GOT3 (cell line): Measurements from ENCODE around the gene ZBTB22.
A peak's percentile ranks its signal among the peaks of the same experiment; 100 is the strongest.
"Not testable (repeated sequence)": the region's sequence is repeated elsewhere in the genome, so short reads cannot be mapped to it uniquely, and the experiment has no call there.

Experiments
- DNase-seq: peaks from one replicate; lab custom pipeline; 2025; ENCODE audit warnings: mixed read lengths; lab: John Stamatoyannopoulos, UW

ZBTB22 gene

DNA sequence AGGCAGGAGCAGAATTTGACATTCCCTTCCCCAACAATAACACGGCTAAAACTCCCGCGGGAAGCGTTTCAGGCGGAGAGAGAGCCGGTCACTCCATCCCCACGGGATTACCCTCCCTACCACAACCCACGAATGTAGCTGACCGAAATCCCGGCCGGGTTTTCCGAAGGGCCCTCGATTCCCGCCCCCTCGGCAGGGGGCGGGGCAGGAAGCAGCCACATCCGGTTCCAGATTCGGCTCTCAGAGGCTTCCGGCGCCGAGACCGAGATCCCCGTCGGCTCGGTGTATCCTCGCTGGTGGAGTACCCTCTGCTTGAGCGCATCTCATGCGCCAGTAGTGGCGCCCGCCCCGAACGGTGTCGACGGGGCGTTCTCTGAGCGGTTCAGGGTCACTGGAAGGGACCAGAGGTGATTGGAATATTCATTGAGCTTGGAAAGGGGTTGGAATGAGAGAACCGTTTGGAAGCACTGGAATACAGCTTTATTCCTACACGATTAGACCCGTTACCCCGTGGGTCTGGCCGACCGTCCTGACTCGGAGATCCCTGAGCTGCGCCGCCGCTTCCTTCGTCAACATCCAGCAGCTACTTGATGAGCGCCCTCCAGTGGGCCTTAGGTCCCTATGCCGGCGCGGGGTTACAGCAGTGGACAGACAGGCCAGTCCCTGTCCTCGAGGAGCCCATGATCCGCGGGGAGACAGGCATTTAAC lies 18.2 kb downstream of the ZBTB22 start:
- DNase-seq: peak; percentile 82

GRCh38 chr6:33298773-33299236 lies 18.7 kb downstream of the ZBTB22 start, which contains the start of gene RGL2:
RGL2 (minus strand) TSS chr6:33298942; CDS start chr6:33298610, 332 bp downstream.
- peak; percentile 67 for DNase-seq

GRCh38 chr6:33297956-33298772 lies 19.4 kb downstream of the ZBTB22 start:
- peak; percentile 28 for DNase-seq

DNA sequence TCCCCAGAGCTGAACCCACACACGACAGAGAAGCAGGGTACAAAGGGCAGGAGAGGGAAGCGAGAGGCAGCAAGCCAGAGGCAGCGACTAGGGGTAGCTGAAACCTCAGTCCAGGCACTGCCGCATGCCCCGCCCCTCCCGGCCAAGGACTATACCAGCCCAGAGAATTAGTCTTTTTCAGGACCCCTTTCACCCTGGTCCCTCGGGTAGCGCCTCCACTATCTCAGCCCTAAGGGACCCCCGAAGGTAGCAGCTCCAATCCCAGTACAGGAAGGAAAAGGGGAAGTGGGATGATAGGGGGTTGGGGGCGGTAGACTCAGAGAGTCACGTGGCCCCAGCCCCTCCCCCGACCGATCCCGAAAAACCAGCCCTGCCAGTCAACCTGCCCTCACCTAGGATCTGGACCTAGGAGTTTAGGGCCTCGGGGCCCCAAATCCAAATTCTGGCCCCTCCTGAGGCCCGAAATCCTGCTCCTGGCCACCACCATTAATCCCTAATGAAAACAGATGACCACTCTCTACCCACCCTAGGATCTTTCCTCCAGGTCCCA lies 20.1 kb downstream of the ZBTB22 start:
- no peak for DNase-seq

- no peak for DNase-seq
Measured at GRCh38 chr6:33296797-33297405, 20.6 kb downstream of the ZBTB22 start.

DNA sequence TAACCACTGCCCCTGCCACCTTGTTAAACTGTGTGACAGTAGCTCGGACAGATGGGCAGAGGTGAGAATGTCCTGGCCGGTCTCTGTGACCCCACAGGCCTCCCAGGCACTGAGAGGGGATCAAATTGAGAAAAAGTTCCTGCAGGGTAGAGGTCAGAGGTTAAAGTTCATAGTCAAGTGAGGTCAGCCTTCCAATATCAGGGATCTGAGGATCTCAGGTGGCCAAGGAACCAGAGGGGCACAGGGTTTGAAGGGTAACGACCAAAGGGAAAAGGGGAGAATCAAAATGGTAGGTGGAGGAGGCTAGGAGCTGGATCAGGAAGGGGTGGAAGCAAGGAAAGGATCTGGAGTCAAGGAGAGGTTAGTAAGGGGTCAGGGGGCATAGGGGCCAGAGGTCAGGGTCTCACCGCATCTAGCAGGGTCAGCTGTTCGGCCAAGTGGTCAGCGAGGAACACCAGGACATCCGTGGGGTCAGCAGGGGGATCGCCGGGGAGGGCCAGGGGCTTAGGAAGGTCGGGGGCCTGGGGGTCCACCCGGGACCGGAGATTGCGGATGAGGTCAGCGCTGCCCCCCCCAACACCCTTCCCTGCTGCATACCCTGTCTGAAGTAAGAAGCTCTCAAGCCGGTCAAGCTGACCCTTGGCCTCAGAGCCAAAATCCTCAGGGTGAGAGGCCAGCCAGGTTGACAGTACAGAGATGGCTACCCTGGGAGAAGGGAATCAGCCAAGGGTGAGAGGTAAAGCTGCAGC lies 21.7 kb downstream of the ZBTB22 start:
- no peak for DNase-seq

GRCh38 chr6:33294086-33294823 lies 23.3 kb downstream of the ZBTB22 start:
- no peak for DNase-seq

DNA sequence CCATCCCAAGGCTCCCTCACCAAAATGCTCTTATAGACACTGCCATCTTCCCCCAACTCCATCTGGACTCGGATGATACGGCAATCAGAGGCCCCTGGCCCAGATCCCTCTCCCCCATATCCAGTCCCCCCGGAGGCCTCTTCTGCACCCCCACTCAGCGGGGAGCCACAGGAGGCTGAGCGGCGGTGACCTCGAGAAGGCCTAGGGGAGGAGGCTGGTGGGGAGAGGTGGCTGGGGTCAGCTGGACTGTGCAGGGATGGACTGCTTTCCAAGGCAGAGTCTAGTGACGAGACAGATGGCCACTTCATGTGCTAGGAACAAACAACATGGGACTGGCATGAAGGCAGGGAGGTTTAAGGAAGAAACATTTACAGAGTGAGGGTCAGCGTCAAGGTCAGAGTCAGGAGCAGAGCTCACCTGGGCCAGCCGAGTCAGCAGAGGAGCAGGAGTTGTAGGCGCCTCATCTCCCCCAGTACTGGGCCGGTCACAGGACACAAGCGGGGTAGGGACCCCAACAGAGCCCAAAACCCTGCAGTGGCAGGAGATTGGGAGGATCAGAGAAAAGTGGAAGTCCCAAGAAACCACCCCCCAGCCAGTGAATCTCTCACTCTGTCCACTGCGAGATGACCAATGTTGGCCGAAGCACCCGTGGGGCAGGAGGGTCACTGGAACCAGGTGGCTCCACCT lies 24.4 kb downstream of the ZBTB22 start:
- no peak for DNase-seq

GRCh38 chr6:33290459-33290858 lies 27.1 kb downstream of the ZBTB22 start:
- DNase-seq: no peak

GRCh38 chr6:33289784-33290315 lies 27.7 kb downstream of the ZBTB22 start:
- no peak for DNase-seq

- DNase-seq: peak; percentile 46
Measured at GRCh38 chr6:33288921-33289783, 28.4 kb downstream of the ZBTB22 start, which contains the start of the genes PFDN6 and WDR46. PFDN6 (plus strand) TSS chr6:33289601; CDS start chr6:33289857, 256 bp downstream. WDR46 (minus strand) TSS chr6:33289239; CDS start chr6:33289170, 69 bp downstream.

DNA sequence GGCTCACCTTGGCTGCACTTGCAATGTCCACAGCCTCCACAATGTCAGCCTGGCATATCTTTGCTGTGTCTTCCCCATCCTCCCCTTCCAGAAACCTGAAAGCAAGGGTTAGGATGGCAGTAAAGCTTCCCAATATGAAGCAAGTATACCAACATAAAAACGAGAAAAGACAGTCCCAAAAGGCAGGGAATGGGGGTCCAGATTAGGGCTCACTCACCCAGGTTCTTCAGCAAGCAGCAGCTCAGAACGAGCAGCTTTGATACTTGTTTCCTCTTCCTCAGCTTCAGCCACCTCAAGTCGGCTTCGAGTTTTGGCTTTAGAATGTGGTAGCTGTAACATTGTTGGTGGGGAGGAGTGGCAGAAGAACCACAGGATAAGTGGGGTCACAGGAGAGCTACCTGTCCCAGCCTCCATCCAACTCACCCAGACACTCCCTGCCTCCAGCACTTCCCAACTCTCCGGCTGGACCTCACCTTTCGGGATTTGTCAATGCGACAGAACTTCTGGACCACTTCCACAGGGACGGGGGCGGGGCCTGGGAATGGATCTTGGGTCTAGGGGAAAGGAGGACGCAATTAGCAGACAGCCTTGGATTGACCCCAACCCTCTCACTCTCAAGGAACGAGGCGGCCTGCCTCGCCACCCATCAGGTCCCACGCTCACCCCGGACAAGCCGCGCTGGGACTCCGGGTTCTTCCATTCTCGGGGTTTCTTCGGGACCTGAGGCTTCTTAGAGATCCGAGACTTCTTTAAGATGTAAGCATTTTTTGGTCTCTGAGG lies 29.2 kb downstream of the ZBTB22 start:
- no peak for DNase-seq

- no peak for DNase-seq
Measured at GRCh38 chr6:33286946-33287914, 30.3 kb downstream of the ZBTB22 start.

- not testable (repeated sequence) for DNase-seq
Measured at GRCh38 chr6:33285214-33285613, 32.3 kb downstream of the ZBTB22 start.

DNA sequence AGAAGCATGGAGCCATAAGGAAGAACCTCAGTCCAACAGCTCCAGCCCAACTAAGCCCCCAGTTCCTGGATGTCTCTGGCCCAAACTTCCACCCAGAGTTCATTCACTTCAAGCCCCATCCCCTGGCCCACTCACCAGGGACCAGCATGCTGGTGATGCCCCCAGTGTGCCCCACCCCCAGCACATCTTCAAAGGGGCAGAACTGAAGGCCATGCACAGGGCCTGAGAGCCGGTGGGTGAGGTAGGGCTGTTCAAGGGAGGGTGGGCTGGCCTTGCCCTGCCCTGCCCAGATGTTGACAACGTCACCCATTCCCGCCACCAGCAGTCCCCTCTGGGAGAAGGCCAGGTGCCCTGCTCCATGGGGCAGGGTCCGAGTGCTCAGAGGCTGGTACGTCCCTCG lies 37.0 kb downstream of the ZBTB22 start:
- DNase-seq: no peak

DNA sequence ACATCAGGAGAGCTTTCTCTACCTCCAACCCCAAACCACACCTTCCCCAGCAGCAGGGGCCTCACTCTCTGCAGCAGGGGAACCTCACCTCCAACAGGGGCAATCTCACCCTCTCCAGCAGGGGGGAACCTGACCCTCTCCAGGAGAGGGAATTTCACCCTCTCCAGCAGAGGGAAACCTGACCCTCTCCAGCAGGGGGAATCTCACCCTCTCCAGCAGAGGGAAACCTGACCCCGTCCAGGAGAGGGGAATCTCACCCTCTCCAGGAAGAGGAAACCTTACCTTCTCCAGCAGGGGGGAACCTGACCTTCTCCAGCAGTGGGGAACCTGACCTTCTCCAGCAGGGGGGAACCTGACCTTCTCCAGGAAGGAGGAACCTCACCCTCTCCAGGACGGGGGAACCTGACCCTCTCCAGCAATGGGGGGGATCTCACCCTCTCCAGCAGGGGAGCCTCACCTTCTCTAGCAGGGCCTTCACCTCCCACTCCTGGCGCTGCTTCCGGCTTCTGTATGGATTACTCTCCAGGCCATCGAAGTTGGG lies 37.5 kb downstream of the ZBTB22 start:
- DNase-seq: no peak
